Right lobe of liver (tissue), 4 donors: ENCODE data around the gene ANKFN1.

ENCODE experiments used
- CTCF ChIP-seq, 4 donors: fragments of 200-600 bp in 3 of 4; fragments of 450-650 bp in 1 of 4; IDR thresholded peaks; one replicate each; pipeline versions ENCODE4 v1.5.1 to v1.8.0; 2016 to 2022; ENCODE audit warnings: antibody characterized with exemption in 4 of 4, mild to moderate bottlenecking in 2 of 4
- POLR2A ChIP-seq: fragments of 450-650 bp; IDR thresholded peaks from one replicate; pipeline ENCODE4 v1.6.1; 2017; ENCODE audit warnings: antibody characterized with exemption, mild to moderate bottlenecking
- donor health status: DM: no; HTN: no; CAD: no.
- donor health status: DM: no; HTN: no; CAD: no.
- donor health status: DM: no; HTN: yes; CAD: no.

- TF ChIP-seq CTCF (IDR thresholded peaks at IDR 0.05) (no peak), POLR2A (no peak)
Measured at GRCh38 chr17:56310782-56311181, 157.5 kb downstream of the ANKFN1 start.
